K562 (cell line): Measurements from ENCODE around the gene ELMO1. TPM values are rescaled to one million over a fixed set of nuclear protein-coding genes. Genes with fewer than 3 reads are reported as not detected.

Experiments
- CAMTA2 ChIP-seq: fragments of 250-450 bp; sonication (Bioruptor Pico); conservative IDR thresholded peaks from 2 replicates; pipeline ENCODE4 v1.5.1; 2022
- CBFA2T3 ChIP-seq: fragments of 450-650 bp; IDR thresholded peaks from 2 replicates; pipeline ENCODE4 v1.6.1; 2017
- FOXJ3 ChIP-seq: sonication (generic); formaldehyde crosslinking; IDR thresholded peaks from 2 replicates; pipeline ENCODE4 v1.4.0; 2020; ENCODE audit warnings: mild to moderate bottlenecking, missing genetic modification reagents
- RBM25 ChIP-seq: fragments of 200-400 bp; formaldehyde crosslinking; IDR thresholded peaks from 2 replicates; pipeline ENCODE4 v1.6.1; 2018; ENCODE audit warnings: low read length, low read depth, moderate library complexity; ENCODE audit not compliant: severe bottlenecking
- polyA plus RNA-seq, 8 experiments: library from polyadenylated mRNA; depleted of rRNA in 4 of 8; stranded (reverse) in 5 of 8; unstranded in 3 of 8; fragments of >200 nt; fragmentation: Nextera tagmentation in 2 of 8; fragmentation: Illumina TruSeq in 1 of 8; extraction: Ambion mirVana in 2 of 8; extraction: Trizol in 1 of 8; gene quantifications; 2 replicates each; pipeline versions ENCODE4 v1.2.1 to v1.2.3, GENCODE V29; 2011 to 2014; ENCODE audit warnings: inconsistent platforms in 1 of 8, missing spikeins in 1 of 8
- total RNA-seq, 7 experiments: library from RNA; depleted of rRNA in 6 of 7; stranded (reverse); fragments of >200 nt in 6 of 7; fragmentation: Illumina TruSeq in 2 of 7; extraction: Trizol in 2 of 7; gene quantifications; 2 replicates each; pipeline versions ENCODE4 v1.2.1 to v1.2.3, GENCODE V29; 2011 to 2021; ENCODE audit warnings: low replicate concordance in 1 of 7
- TF ChIP-seq, protein P1 (sequence below): sonication (generic); formaldehyde crosslinking; IDR thresholded peaks from 2 replicates; pipeline ENCODE4 v1.8.0; 2022; ENCODE audit warnings: missing genetic modification reagents, mild to moderate bottlenecking, borderline replicate concordance
- TF ChIP-seq, protein P2 (sequence below): fragments of 450-650 bp; IDR thresholded peaks from 2 replicates; pipeline ENCODE4 v1.6.1; 2017; ENCODE audit warnings: antibody characterized with exemption, mild to moderate bottlenecking

The ELMO1 gene
- total and polyA plus RNA-seq, 9 of the 15 experiments (the other 6 are each of a cell fraction or from before 2014, with no cell fraction given): 0.36 to 7.2 (median 3.6) TPM

DNA sequence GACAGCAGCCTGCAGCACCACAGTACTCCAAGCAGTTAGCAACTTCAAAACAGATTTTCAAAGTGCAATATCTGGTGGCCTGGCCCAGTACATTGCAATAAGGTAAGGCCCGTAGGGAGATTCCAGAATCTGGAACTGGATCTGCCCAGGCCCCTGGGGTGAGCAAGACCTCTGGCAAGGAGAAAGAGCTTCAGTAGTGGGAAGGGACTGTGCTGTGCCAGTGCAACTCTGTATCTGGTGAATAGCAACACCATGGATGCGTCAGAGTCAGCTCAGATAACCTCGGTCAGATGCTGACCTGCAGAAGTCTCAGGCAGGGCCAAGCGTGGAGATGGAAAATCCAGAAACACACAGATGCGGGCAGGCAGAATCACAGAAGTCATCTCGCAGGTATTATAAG, 30.3 kb downstream of the ELMO1 start (continued):
- TF ChIP-seq, protein P1, sequence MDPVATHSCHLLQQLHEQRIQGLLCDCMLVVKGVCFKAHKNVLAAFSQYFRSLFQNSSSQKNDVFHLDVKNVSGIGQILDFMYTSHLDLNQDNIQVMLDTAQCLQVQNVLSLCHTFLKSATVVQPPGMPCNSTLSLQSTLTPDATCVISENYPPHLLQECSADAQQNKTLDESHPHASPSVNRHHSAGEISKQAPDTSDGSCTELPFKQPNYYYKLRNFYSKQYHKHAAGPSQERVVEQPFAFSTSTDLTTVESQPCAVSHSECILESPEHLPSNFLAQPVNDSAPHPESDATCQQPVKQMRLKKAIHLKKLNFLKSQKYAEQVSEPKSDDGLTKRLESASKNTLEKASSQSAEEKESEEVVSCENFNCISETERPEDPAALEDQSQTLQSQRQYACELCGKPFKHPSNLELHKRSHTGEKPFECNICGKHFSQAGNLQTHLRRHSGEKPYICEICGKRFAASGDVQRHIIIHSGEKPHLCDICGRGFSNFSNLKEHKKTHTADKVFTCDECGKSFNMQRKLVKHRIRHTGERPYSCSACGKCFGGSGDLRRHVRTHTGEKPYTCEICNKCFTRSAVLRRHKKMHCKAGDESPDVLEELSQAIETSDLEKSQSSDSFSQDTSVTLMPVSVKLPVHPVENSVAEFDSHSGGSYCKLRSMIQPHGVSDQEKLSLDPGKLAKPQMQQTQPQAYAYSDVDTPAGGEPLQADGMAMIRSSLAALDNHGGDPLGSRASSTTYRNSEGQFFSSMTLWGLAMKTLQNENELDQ: no peak
- TF ChIP-seq FOXJ3 (CRISPR knock-in tag) (no peak), RBM25 (no peak), CBFA2T3 (no peak), CAMTA2 (CRISPR knock-in tag) (no peak)
- TF ChIP-seq, protein P2, sequence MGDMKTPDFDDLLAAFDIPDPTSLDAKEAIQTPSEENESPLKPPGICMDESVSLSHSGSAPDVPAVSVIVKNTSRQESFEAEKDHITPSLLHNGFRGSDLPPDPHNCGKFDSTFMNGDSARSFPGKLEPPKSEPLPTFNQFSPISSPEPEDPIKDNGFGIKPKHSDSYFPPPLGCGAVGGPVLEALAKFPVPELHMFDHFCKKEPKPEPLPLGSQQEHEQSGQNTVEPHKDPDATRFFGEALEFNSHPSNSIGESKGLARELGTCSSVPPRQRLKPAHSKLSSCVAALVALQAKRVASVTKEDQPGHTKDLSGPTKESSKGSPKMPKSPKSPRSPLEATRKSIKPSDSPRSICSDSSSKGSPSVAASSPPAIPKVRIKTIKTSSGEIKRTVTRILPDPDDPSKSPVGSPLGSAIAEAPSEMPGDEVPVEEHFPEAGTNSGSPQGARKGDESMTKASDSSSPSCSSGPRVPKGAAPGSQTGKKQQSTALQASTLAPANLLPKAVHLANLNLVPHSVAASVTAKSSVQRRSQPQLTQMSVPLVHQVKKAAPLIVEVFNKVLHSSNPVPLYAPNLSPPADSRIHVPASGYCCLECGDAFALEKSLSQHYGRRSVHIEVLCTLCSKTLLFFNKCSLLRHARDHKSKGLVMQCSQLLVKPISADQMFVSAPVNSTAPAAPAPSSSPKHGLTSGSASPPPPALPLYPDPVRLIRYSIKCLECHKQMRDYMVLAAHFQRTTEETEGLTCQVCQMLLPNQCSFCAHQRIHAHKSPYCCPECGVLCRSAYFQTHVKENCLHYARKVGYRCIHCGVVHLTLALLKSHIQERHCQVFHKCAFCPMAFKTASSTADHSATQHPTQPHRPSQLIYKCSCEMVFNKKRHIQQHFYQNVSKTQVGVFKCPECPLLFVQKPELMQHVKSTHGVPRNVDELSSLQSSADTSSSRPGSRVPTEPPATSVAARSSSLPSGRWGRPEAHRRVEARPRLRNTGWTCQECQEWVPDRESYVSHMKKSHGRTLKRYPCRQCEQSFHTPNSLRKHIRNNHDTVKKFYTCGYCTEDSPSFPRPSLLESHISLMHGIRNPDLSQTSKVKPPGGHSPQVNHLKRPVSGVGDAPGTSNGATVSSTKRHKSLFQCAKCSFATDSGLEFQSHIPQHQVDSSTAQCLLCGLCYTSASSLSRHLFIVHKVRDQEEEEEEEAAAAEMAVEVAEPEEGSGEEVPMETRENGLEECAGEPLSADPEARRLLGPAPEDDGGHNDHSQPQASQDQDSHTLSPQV: no peak
